Endothelial cell of umbilical vein (primary cell): Measurements from ENCODE around the gene DNAJC3.

Source experiments
- CTCF ChIP-seq, 2 donors: IDR thresholded peaks; 1 replicate in 1 of 2; 2 replicates in 1 of 2; pipeline ENCODE4 v1.5.1; 2011; ENCODE audit warnings: low read length in 2 of 2, mild to moderate bottlenecking in 2 of 2, moderate library complexity in 2 of 2, control low read depth in 1 of 2, inconsistent platforms in 1 of 2, low read depth in 1 of 2; ENCODE audit not compliant: insufficient read depth in 1 of 2; ENCODE audit errors: extremely low read depth in 1 of 2
- EZH2 ChIP-seq: IDR thresholded peaks from 2 replicates; pipeline ENCODE4 v1.6.1; 2012; ENCODE audit warnings: borderline replicate concordance, low read depth, mild to moderate bottlenecking, moderate library complexity, low read length, inconsistent platforms; ENCODE audit not compliant: severe bottlenecking
- MAX ChIP-seq: IDR thresholded peaks from 2 replicates; pipeline ENCODE4 v1.6.1; 2011; ENCODE audit not compliant: insufficient read depth, insufficient read length

- no peak for TF ChIP-seq CTCF (IDR thresholded peaks at IDR 0.05; ENCODE audit: extremely low read depth in 1 of 2, insufficient read depth in 1 of 2, low read depth in 1 of 2, low read length in 2 of 2)
- TF ChIP-seq MAX, result no peak
- no peak for TF ChIP-seq EZH2
Observed at GRCh38 chr13:95710313-95710712, 33.4 kb downstream of the DNAJC3 start.
